ENCODE measurements around the gene IL5.

DNA sequence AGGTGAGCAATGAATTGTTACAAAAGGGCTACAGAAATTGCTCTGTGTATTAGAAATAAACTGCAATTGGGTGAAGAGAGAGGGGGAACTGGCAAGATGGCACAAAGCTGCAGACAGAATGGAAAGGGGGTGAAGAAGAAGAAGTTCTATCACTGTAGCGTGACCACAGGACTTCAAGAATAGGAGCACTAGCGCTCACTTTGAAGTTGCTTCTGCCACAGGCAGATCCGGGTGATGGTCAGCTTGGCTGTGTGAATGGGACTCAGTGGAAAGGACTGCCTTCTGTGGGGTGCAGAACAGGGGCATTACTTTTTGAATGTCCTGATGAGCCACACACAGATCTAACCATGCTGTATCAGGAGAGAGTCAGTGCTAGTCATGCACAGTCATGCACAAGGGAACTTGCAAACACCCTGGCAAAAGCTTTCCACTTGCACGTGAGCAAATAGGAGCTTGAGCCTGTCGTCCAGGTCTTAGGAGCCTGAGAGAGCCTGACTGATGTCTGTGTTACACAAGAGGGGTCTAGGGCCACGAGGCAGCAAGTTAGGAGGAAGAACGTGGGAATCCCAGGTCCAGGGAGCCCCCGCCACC, 16.3 kb downstream of the IL5 start:
- TF ChIP-seq CBX1 (IDR thresholded peaks at IDR 0.05; ENCODE audit: low read depth) (no peak), ZFP36L2 (CRISPR knock-in tag; IDR thresholded peaks at IDR 0.05) (no peak), ARID3A (IDR thresholded peaks at IDR 0.05; ENCODE audit: low read depth, low read length) (no peak), ZNF780A (CRISPR knock-in tag; IDR thresholded peaks at IDR 0.05) (no peak), IRF2 (CRISPR knock-in tag; IDR thresholded peaks at IDR 0.05) (no peak), RFX1 (IDR thresholded peaks at IDR 0.05) (no peak), BHLHE40 (IDR thresholded peaks at IDR 0.05; ENCODE audit: low read length) (peak; percentile 64), ELF4 (CRISPR knock-in tag; IDR thresholded peaks at IDR 0.05; ENCODE audit: borderline replicate concordance) (no peak), NR2C2 (CRISPR knock-in tag; IDR thresholded peaks at IDR 0.05; ENCODE audit: borderline replicate concordance) (no peak), EZH2 (conservative IDR thresholded peaks at IDR 0.05; ENCODE audit: low read depth, low read length) (no peak), ZNF672 (CRISPR knock-in tag; IDR thresholded peaks at IDR 0.05) (no peak), ZBTB4 (CRISPR knock-in tag; IDR thresholded peaks at IDR 0.05; ENCODE audit: borderline replicate concordance) (no peak)
- TF ChIP-seq, protein P1, sequence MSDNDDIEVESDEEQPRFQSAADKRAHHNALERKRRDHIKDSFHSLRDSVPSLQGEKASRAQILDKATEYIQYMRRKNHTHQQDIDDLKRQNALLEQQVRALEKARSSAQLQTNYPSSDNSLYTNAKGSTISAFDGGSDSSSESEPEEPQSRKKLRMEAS (IDR thresholded peaks at IDR 0.05) = no peak

Measured in HepG2 (cell line).